ENCODE results near the gene RAB1A.

GRCh38 chr2:65046633-65047407, 83.1 kb downstream of the RAB1A start:
- TF ChIP-seq ZNF232 (CRISPR knock-in tag; IDR thresholded peaks at IDR 0.05; ENCODE audit: borderline replicate concordance) (no peak), CTCF (CRISPR knock-in tag; IDR thresholded peaks at IDR 0.05) (no peak)
